Measurements from ENCODE around the gene IGF2R. TPM values are rescaled to one million over a fixed set of nuclear protein-coding genes. Genes with fewer than 3 reads are reported as not detected.

Gene IGF2R
- total RNA-seq, 1 experiment from 2014 or later: 160 TPM

GRCh38 chr6:160051390-160051789, 82.5 kb downstream of the IGF2R start:
- H3K4me1 Mint-ChIP-seq (ENCODE audit: insufficient read depth, unreplicated experiment): no peaks in the 10 kb centered on the region
- H3K9me3 Mint-ChIP-seq (ENCODE audit: unreplicated experiment): no peaks in the 10 kb centered on the region
- BruUV-seq (replicated peaks): no TSS peak
- H3K27ac Mint-ChIP-seq (ENCODE audit: low read depth, unreplicated experiment): no peak overlapping the region
- H3K4me3 Mint-ChIP-seq (ENCODE audit: unreplicated experiment): no peak overlapping the region
- ChIA-PET CTCF (interaction anchor here (0.7 kb wide), 1 partner anchor 109 kb away, joined by 3 read pairs; no protein-coding TSS in a partner anchor), POLR2A (interaction anchor here (0.7 kb wide), 1 partner anchor 13 kb away, joined by 3 read pairs; no protein-coding TSS in a partner anchor)
- H3K36me3 Mint-ChIP-seq (ENCODE audit: insufficient read depth, unreplicated experiment): peaks cover 92% of the 10 kb centered on the region
- intact Hi-C loops (cut with micrococcal nuclease): no loop called here
- no peaks in the 10 kb centered on the region for H3K27me3 Mint-ChIP-seq (ENCODE audit: insufficient read depth, unreplicated experiment)
- TF ChIP-seq CTCF (IDR thresholded peaks at IDR 0.05; ENCODE audit: unreplicated experiment): no peak
- DNase-seq (ENCODE audit: unreplicated experiment): no peak

- H3K4me3 Mint-ChIP-seq (ENCODE audit: unreplicated experiment): no peak overlapping the region
- H3K36me3 Mint-ChIP-seq (ENCODE audit: insufficient read depth, unreplicated experiment): peaks cover 89% of the 10 kb centered on the region
- H3K9me3 Mint-ChIP-seq (ENCODE audit: unreplicated experiment): no peaks in the 10 kb centered on the region
- no peak for DNase-seq (ENCODE audit: unreplicated experiment)
- intact Hi-C loops (cut with micrococcal nuclease): no loop called here
- no TSS peak for BruUV-seq (replicated peaks)
- no peaks in the 10 kb centered on the region for H3K27me3 Mint-ChIP-seq (ENCODE audit: insufficient read depth, unreplicated experiment)
- no peak for TF ChIP-seq CTCF (IDR thresholded peaks at IDR 0.05; ENCODE audit: unreplicated experiment)
- H3K27ac Mint-ChIP-seq (ENCODE audit: low read depth, unreplicated experiment): no peak overlapping the region
- POLR2A ChIA-PET: interaction anchor here (1.9 kb wide), 1 partner anchor 11 kb away, joined by 6 read pairs; no protein-coding TSS in a partner anchor
- H3K4me1 Mint-ChIP-seq (ENCODE audit: insufficient read depth, unreplicated experiment): no peaks in the 10 kb centered on the region
- CTCF ChIA-PET: interaction anchor here (1.1 to 2.2 kb wide), 2 partner anchors 15 to 34 kb away, joined by 3 to 9 read pairs; no protein-coding TSS in a partner anchor
These were observed 85.4 kb downstream of the IGF2R start for GRCh38 chr6:160054271-160054670.

- TF ChIP-seq CTCF (IDR thresholded peaks at IDR 0.05; ENCODE audit: unreplicated experiment): no peak
- no TSS peak for BruUV-seq (replicated peaks)
- Mint-ChIP-seq H3K9me3 (ENCODE audit: unreplicated experiment) (no peaks in the 10 kb centered on the region), H3K27me3 (ENCODE audit: insufficient read depth, unreplicated experiment) (no peaks in the 10 kb centered on the region), H3K4me3 (ENCODE audit: unreplicated experiment) (no peak overlapping the region), H3K36me3 (ENCODE audit: insufficient read depth, unreplicated experiment) (peaks cover 88% of the 10 kb centered on the region), H3K4me1 (ENCODE audit: insufficient read depth, unreplicated experiment) (no peaks in the 10 kb centered on the region), H3K27ac (ENCODE audit: low read depth, unreplicated experiment) (no peak overlapping the region)
- ChIA-PET CTCF (interaction anchor here (2.2 kb wide), 1 partner anchor 33 kb away, joined by 9 read pairs; no protein-coding TSS in a partner anchor), POLR2A (interaction anchor here (1.9 kb wide), 1 partner anchor 12 kb away, joined by 6 read pairs; no protein-coding TSS in a partner anchor)
- DNase-seq (ENCODE audit: unreplicated experiment): no peak
- intact Hi-C loops (cut with micrococcal nuclease): no loop called here
These were observed 86.0 kb downstream of the IGF2R start for GRCh38 chr6:160054913-160055312.

- Mint-ChIP-seq H3K4me3 (ENCODE audit: unreplicated experiment) (no peak overlapping the region), H3K4me1 (ENCODE audit: insufficient read depth, unreplicated experiment) (no peaks in the 10 kb centered on the region), H3K9me3 (ENCODE audit: unreplicated experiment) (no peaks in the 10 kb centered on the region), H3K27me3 (ENCODE audit: insufficient read depth, unreplicated experiment) (no peaks in the 10 kb centered on the region), H3K27ac (ENCODE audit: low read depth, unreplicated experiment) (no peak overlapping the region), H3K36me3 (ENCODE audit: insufficient read depth, unreplicated experiment) (peaks cover 88% of the 10 kb centered on the region)
- intact Hi-C loops (cut with micrococcal nuclease): no loop called here
- ChIA-PET POLR2A (interaction anchor here (1.9 kb wide), 1 partner anchor 12 kb away, joined by 6 read pairs; no protein-coding TSS in a partner anchor), CTCF (interaction anchor here (0.6 to 2.2 kb wide), 2 partner anchors 33 to 73 kb away, joined by 4 to 9 read pairs; no protein-coding TSS in a partner anchor)
- no TSS peak for BruUV-seq (replicated peaks)
- no peak for TF ChIP-seq CTCF (IDR thresholded peaks at IDR 0.05; ENCODE audit: unreplicated experiment)
- no peak for DNase-seq (ENCODE audit: unreplicated experiment)
These were observed 86.5 kb downstream of the IGF2R start for GRCh38 chr6:160055378-160055777.
